NCI-H82 treated with DMSO at 0.1 percent for 48 hours (cell line): ENCODE measurements around the gene PTGER4.
A peak's percentile ranks its signal among the peaks of the same experiment; 100 is the strongest.

ENCODE experiments used
- DNase-seq: peaks from one replicate; lab custom pipeline; 2025; ENCODE audit not compliant: unreplicated experiment; lab: John Stamatoyannopoulos, UW

The PTGER4 gene

DNA sequence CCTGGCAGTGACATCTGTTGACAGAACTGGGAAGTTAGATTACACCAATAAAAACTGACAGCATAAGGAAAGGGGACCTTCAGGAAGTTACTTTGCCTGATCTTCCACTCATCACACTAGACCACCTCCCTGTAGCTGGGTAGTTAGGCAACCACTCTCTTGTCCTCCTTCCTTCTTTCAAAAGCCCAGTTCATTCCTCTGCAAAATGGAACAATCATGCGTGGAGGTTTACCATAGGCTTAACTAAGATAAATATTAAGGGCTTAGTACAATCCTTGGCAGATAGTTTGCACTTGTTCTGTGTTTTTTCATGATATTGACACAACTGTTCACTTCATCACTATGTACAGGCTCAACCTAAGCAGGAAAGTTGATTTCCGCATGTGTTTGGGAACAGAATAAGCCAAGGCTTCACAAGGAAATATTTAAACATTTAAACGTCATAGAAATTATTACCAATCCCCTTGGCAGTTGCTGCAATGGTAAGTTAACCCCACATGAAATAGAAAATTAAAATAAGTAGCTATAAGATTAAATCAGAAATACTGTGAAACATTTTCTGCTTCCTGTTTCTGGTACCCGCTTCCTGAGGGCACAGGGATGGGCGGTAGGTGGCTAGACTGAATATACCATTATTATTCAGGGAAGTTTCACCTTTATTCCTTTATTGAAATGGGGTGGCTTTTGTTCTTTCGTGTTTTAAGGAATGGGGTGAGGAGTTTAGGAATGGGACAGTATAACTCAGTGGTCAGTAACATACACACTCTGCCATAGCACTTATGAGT, 9.9 kb upstream of the PTGER4 start:
- DNase-seq: peak; percentile 9

DNA sequence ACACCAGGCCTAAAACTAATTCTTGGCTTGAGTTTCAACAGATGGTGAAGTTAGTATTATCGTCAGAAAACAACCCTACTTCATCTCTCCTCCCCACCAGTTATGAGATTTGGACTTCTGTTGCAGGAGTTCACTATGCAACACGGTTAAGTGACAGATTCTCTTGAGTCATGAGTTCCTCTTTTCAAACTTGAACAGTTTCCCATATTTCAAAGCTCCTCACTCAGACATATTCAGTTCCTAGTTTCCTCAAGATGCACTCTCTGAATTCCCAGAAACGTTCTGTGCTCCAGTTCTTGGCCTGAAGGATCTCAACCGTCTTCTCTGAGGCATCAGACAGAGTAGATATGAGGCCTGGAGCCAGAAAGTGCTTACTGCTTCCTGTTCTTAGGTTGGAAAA, 7.3 kb upstream of the PTGER4 start:
- no peak for DNase-seq

DNA sequence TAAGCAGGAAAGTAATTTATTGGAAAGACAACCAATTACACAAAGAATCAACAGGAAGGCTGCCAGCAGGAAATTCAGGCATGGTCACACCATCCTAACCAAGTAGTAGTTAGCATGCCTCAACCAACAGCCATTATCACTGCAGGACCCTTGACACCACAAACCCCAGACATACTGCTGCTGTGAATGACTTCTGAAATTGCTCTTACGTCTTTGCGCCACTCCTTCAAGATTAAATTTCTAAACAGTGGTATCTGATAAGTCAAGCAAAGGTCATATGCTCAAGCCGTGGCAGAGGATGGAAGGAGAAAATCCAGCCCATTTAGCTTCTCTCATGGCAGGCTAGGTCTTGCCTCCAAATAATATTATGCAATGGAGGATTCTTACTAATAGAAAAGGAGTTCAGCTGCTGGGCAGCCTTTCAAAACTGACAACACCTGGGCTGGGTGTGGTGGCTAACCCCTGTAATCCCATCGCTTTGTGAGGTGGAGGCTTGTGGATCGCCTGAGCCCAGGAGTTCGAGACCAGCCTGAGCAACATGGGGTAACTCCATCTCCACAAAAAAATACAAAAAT, 5.0 kb upstream of the PTGER4 start:
- DNase-seq: no peak

DNA sequence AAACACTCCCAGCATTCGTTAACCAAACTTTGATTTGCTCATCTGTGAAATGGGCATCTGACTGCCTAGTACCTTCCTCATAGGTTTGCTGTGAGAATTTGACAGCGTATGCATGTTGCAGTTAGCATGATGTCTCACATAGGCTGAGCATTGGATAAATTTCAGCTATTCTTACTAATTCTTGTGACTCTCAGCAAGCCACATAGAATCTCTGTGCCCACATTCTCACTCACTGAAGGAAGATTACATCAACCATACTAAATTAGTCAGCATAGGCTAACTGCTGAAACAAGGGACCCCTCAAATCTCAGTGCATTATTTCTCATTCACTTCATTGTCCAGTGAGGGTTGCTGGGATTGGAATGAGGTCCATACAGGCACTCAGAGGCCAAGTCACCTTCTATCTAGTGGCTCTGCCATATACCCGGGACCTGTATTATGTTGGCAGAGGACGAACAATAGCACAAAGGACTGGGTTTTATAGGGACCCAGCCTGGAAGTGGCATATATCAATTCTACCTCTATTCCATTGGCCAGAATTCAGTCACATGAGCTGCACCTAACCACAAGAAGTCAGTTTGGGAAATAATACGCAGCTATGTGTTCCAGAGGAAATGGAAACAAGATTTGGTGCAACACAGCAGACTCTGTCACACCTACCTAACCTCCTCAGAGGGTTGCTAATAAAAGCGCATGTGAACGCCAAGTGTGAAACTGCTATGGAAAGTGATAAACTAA, 4.2 kb upstream of the PTGER4 start:
- DNase-seq: no peak

DNA sequence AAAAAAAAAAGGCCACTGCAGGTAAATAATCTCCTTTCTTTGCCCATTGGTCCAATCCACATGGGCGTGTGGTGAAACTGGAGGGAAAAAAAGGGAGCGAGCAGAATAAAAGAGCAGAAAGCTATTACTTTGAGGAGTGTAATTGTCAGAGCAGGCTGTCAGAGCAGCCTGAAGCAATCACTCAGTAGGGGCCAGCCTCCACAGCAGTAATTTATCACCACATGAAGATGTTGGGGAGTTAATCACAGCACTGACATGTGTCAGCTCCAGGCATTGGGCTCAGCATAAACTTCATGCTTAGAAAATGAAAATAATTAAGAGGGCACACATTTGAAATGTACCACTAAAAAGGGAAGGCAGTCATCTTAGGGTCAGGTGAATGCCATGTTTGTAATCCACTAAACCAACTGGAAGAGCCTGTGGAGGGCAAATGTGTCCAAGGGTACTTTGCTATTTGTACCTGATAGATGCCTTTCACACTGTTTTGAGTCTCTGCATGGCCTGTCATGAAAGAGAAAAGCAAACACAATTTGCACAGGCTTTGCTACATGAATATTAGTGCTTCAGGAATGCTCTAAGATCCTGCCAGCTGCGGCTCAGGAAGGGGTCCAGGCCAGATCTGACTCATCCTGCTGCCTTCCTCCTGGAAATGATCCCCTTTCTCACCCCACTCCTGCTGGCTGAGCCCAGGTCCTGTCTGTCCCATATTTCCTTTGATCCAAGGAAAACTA, 2.9 kb upstream of the PTGER4 start:
- no peak for DNase-seq

DNA sequence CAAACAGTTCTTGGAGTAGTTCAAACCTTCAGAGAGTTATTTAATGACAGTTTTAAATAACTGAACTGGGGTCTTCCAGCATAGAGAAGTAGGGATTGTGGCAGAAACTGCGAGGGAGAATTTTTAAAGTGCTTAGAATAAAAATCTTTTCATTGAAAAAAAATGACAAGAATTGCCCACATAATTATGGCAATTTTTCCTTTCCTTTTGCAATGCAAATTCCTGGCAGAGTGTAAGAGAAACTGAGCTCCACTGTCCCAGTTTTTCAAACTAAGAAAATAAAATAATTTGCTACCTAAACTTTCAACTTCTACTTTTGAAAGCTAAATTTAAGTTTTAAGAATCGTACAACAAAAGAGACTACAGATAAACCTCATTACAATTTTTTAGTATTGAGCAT, 2.3 kb upstream of the PTGER4 start:
- DNase-seq: no peak

DNA sequence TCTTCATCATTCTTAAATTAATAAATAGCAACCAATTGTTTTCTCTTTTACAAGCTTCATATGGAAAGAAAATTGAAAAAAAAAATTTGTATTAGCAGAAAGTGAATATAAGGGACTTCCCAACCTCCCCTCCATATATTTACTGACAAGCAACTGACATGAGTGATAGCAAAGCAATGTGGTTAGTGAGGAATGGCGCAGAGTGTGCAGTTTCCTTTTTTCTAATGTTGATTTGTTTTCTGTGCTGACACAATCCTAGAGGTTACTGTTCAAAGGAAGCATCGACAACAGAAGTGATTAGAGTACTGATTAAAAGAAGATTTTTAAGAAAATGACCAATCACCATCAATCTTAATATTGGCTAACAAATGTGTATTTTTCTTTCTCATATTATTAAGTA, 1.7 kb upstream of the PTGER4 start:
- no peak for DNase-seq

DNA sequence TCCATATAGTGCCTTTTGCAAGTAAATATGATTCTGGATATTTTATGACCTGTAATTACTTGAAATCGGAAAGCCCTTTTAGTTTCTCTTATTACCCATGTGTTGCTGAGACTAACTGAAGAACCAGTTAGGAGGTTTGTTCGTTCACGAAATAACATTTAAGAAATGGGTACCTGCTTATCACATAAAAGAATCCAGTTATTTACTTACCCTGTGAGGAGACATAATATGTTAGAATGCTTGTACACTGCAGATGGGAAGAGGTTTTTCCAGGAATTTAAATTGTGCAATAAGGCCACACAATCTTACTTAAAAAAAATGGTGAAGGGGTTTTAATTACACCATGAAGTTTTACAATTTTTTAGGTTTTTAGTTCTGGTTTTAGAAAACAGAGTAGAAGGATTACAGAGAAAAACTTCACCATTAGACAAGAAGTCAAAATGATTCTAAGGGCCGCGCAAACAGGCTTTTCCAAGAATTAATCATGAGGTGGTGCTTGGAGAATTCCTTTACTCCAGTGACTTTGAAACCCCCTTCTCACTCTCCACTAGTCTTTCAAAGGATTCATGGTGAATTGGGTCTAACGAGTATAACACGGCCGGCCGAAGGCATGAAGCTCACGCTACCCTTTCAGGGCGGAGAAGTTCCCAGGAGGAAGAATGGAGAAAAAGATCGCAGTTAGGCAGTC, 1.1 kb upstream of the PTGER4 start:
- DNase-seq: no peak

DNA sequence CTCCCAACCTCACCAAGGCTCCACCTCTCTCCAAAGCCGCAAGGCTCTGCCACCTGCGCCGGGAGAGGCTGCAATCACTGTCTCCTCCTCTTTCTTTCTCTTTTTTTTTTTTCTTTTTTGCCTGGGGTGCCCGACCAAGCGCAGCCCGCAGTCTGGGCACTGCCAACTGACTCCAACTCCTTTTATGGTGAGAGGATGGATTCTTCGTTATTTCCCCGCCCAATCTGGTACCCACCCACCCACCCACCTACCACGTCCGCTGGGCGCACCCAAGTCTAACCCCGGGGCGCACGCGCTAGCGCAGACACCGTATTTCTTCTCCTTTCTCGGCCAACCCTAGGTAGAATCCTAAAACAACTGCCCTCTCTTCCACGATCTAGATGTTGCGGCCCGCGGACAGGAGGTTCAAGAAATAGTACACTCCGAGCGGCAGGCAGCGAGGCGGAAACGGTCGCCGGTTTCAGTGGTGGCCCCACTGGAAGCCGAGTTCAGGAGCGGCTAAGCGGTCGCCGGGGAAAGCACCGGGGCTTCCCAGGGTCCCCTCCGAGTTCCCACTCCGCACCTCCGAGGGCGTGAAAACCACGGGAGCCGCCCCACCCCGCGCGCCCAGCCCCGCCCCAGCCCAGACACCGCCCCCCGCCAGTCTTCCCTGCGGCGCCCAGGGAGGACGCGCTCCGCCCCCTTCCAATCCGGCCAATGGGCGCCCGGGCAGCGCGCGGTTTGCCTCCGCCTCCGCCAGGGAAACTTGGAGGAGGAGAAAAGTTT, 385 bp upstream of the PTGER4 start:
- peak; percentile 49 for DNase-seq

DNA sequence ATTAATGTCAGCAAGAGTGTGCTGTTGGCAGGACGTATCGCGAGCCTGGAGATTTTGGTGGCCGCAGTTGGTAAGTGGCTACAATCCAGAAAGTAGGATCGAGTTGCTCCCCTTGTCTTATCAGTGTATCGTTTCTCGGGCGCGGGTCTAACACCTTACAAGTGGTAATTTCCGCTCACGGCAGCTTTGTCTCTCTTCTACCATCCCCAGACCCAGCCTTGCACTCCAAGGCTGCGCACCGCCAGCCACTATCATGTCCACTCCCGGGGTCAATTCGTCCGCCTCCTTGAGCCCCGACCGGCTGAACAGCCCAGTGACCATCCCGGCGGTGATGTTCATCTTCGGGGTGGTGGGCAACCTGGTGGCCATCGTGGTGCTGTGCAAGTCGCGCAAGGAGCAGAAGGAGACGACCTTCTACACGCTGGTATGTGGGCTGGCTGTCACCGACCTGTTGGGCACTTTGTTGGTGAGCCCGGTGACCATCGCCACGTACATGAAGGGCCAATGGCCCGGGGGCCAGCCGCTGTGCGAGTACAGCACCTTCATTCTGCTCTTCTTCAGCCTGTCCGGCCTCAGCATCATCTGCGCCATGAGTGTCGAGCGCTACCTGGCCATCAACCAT, 1.1 kb downstream of the PTGER4 start:
- no peak for DNase-seq

DNA sequence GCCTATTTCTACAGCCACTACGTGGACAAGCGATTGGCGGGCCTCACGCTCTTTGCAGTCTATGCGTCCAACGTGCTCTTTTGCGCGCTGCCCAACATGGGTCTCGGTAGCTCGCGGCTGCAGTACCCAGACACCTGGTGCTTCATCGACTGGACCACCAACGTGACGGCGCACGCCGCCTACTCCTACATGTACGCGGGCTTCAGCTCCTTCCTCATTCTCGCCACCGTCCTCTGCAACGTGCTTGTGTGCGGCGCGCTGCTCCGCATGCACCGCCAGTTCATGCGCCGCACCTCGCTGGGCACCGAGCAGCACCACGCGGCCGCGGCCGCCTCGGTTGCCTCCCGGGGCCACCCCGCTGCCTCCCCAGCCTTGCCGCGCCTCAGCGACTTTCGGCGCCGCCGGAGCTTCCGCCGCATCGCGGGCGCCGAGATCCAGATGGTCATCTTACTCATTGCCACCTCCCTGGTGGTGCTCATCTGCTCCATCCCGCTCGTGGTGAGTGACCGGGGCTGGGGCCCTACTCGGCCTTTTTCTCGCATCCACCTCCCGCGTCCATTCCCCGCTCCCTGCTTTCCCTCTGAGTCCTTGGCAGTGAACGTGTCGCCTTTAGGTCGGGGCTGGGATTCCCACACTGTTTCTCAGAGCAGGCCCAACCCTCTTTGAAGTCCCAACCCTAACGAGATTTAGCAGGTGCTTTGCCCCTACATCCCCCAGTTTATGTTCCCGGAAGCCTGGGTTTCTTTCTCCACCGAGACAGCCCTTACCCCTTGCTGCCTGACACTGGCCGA, 1.8 kb downstream of the PTGER4 start:
- DNase-seq: no peak

DNA sequence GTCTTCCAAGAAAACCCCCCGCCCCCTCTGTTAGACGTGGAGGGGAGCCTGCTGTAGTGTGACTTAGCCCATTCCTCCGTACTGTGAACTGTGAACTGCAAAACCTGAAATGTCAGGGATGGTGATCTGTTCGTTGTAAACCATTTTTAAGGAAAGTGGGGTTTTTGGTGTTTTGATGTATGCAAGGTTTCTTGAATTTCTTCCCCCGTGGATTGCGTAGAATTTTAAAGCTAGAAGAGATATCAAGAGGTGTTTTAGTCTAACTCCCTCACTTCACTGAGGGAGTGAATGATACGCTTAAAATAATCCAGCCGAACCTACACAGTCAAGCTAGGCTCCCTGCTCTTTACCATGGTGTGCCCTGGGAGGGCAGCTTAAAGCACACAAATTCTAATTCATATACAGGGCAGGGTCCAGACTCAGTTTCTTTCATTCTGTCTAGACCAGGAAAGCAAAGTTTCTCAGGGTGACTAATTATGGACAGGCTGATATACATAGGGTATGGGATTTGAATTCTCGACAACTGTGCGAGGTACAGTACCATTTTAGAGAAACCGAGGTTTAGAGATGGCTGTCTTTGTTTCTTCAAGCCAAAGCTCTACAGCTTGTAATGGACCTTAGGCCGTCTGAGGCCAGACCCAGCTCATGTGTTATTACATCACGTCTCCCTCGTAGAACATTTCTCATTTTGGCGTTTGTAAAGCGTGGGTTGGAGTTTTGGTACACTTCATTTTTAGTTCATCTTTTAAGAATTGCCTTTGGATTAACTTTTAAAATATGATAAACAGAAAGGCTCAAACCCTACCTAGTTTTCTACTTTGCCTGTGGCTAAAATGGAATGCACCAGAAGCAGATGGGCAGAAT, 2.7 kb downstream of the PTGER4 start:
- no peak for DNase-seq

DNA sequence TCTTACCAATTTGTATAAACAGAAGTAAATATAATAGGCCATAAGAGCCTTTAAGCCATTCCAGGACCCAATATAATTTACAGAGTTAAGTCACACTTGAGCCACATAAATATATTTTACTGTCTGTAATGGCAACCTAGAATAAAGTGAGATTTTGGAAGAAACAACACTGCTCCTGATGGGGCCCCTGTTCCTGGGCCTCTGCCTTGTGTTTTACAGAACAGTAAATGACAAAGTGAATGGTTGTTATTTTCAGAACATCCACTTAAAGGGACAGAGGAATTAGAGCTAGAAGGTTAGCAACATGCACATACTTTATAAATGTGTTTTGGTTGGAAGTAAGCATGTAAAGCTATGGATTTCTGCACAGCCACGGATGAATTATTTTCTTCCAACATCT, 3.6 kb downstream of the PTGER4 start:
- no peak for DNase-seq

DNA sequence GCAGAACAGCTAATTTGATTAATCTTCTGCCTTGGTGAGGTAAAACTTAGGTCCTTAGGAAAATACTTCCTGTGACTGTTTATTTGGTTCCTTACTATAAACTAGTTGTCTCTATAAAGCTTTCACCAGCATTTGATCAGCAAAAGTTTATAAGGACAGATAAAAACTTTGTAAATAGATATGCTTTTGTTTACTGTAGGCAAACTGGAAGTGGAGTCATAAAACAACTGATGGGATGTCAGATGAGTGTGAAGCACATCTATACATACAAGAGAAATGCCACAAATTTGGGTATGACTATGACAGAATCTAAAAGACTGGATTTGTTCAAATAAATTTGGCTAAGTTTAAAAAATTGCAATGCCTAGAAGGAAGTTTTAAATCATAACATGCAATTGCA, 5.5 kb downstream of the PTGER4 start:
- DNase-seq: no peak

DNA sequence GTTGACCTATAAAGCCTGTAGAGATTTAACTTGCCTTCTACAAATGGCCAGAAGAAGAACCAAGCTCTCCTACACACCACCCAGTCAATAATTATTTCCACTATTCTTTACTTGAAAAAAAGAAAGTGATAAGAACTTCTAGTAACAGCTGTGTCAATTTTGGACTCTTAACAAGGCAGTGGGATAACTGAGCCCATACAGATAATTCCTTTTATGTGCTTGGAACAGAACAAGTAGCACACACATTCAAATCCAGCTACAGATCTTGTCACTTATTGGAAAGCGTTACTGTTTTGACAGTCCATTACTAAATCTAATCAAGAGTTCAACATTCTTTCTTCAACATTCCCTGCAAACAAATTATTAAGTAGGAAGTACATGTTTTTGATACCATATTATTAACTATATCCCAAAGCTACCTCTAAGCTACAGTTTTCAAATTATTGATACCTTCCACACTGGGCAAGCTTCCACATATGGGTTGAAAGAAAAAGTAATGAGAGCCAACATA, 6.3 kb downstream of the PTGER4 start:
- no peak for DNase-seq

DNA sequence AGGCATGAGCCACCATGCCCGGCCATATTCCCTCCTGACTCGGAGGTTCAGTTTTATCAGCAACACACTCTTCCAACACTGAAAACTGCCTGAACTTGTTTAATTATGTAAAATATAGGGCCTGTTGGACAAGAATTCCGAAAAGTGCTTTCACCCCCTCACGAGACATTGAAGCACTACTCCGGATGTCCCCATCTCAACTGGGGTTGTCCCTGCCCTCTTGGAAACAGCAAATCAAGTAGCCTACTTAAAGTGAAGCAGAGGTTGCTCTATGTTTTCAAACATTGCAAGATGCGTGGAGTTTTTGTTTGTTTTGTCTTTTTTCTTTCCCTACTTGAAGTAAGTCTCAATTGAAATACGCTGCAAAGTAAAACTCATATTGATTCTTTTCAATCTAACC, 7.6 kb downstream of the PTGER4 start:
- DNase-seq: no peak

DNA sequence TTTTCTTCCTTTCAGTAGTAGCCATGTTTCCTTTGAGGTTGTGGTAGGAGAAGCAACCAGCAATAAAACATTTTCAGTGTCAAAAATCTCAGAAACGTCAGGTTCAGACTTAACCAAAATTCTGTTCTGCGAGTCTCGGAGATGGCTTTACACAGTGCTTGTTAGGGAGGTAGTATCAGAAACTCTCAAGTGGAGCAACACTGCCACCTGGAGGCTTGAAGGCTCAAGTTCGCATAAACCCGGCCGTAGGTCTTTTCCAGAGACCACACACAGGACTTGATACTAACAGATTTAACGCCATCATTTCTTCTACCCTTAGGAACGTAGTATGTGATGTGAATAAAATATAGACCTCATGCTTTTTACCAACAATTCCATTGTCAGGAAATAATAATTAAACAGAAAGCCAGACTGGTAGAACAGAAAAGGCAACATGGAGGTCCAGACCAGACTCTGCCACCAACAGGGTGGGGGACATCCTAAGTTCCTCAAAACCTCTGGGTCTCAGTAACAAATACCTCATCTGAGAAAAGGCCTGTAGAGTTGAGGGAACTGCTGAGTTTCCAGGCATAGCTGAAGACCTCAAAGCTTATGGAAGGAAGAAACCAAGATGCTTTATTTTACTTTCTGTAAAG, 8.5 kb downstream of the PTGER4 start:
- DNase-seq: peak; percentile 48
